ENCODE measurements around the gene SAMD4A.

SAMD4A gene

GRCh38 chr14:54653712-54654469, 87.0 kb downstream of the SAMD4A start:
- no peak for DNase-seq

GRCh38 chr14:54654605-54655004, 87.7 kb downstream of the SAMD4A start:
- DNase-seq = no peak

- no peak for DNase-seq
Observed at GRCh38 chr14:54658836-54659235, 91.9 kb downstream of the SAMD4A start.

GRCh38 chr14:54659365-54659764, 92.4 kb downstream of the SAMD4A start:
- DNase-seq = no peak

- no peak for DNase-seq
Observed at GRCh38 chr14:54660604-54661111, 93.7 kb downstream of the SAMD4A start.

- no peak for DNase-seq
Observed at GRCh38 chr14:54662491-54663133, 95.7 kb downstream of the SAMD4A start.

- no peak for DNase-seq
Observed at GRCh38 chr14:54664961-54665360, 98.0 kb downstream of the SAMD4A start.

- no peak for DNase-seq
Observed at GRCh38 chr14:54665946-54666345, 99.0 kb downstream of the SAMD4A start.

GRCh38 chr14:54667026-54667744, 100.3 kb downstream of the SAMD4A start:
- no peak for DNase-seq

GRCh38 chr14:54667764-54668163, 100.8 kb downstream of the SAMD4A start:
- no peak for DNase-seq

- peak in 1 of 56 donors; percentile 7 for DNase-seq
Observed at GRCh38 chr14:54669721-54670561, 103.0 kb downstream of the SAMD4A start.

- no peak for DNase-seq
Observed at GRCh38 chr14:54671537-54671936, 104.6 kb downstream of the SAMD4A start.

- DNase-seq = no peak
Observed at GRCh38 chr14:54672181-54672580, 105.3 kb downstream of the SAMD4A start.

- no peak for DNase-seq
Observed at GRCh38 chr14:54672688-54673087, 105.8 kb downstream of the SAMD4A start.

- peak in 1 of 56 donors; percentile 20 for DNase-seq
Observed at GRCh38 chr14:54673193-54674045, 106.5 kb downstream of the SAMD4A start.

- DNase-seq = peak in 1 of 56 donors; percentile 5
Observed at GRCh38 chr14:54674046-54674741, 107.3 kb downstream of the SAMD4A start.

GRCh38 chr14:54675236-54676128, 108.6 kb downstream of the SAMD4A start:
- no peak for DNase-seq
